MM.1S (cell line): ENCODE measurements around the gene CC2D2A.

Experiments
- EZH2 ChIP-seq: fragments of 300-600 bp; sonication (generic); optimal IDR thresholded peaks from 2 replicates; pipeline ENCODE3; 2017; ENCODE audit warnings: low read depth, mild to moderate bottlenecking, antibody characterized with exemption, low read length, mixed read lengths
- TF ChIP-seq, protein P1 (sequence below): fragments of 300-600 bp; sonication (generic); IDR thresholded peaks from 2 replicates; pipeline ENCODE4 v1.5.1; 2016; ENCODE audit warnings: antibody characterized with exemption, low read length, mixed read lengths

GRCh38 chr4:15575966-15576365 is 106.3 kb downstream of the CC2D2A start:
- TF ChIP-seq, protein P1, sequence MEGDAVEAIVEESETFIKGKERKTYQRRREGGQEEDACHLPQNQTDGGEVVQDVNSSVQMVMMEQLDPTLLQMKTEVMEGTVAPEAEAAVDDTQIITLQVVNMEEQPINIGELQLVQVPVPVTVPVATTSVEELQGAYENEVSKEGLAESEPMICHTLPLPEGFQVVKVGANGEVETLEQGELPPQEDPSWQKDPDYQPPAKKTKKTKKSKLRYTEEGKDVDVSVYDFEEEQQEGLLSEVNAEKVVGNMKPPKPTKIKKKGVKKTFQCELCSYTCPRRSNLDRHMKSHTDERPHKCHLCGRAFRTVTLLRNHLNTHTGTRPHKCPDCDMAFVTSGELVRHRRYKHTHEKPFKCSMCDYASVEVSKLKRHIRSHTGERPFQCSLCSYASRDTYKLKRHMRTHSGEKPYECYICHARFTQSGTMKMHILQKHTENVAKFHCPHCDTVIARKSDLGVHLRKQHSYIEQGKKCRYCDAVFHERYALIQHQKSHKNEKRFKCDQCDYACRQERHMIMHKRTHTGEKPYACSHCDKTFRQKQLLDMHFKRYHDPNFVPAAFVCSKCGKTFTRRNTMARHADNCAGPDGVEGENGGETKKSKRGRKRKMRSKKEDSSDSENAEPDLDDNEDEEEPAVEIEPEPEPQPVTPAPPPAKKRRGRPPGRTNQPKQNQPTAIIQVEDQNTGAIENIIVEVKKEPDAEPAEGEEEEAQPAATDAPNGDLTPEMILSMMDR: no peak
- no peak for TF ChIP-seq EZH2
